Activated naive CD4-positive, alpha-beta T cell treated with anti-CD3 and anti-CD28 coated beads for 36 hours (primary cell): ENCODE results near the gene THSD4. TPM values are rescaled to one million over a fixed set of nuclear protein-coding genes. Genes with fewer than 3 reads are reported as not detected.
A peak's percentile ranks its signal among the peaks of the same experiment; 100 is the strongest.

Source experiments
- CTCF ChIA-PET: fragments of 350-600 bp; sonication (Branson Sonifier 250); formaldehyde crosslinking; loops from one replicate; lab custom pipeline; 2021; ENCODE audit warnings: antibody characterized with exemption; lab: Charles Lee
- DNase-seq: peaks from one replicate; pipeline ENCODE4 v3.0.0-alpha.2; 2020
- H3K27ac Mint-ChIP-seq: one replicate; pipeline ENCODE4 v1.8.0; 2021; ENCODE audit warnings: mild to moderate bottlenecking, mixed read lengths
- H3K27me3 Mint-ChIP-seq: one replicate; pipeline ENCODE4 v1.8.0; 2021; ENCODE audit warnings: low read depth, mixed read lengths
- H3K36me3 Mint-ChIP-seq: one replicate; pipeline ENCODE4 v1.8.0; 2021; ENCODE audit warnings: low read depth, mixed read lengths
- H3K4me1 Mint-ChIP-seq: one replicate; pipeline ENCODE4 v1.8.0; 2021; ENCODE audit warnings: low read depth, mixed read lengths
- H3K4me3 Mint-ChIP-seq: one replicate; pipeline ENCODE4 v1.8.0; 2021; ENCODE audit warnings: mild to moderate bottlenecking, moderate library complexity, mixed read lengths
- H3K9me3 Mint-ChIP-seq: one replicate; pipeline ENCODE4 v1.8.0; 2021; ENCODE audit warnings: mixed read lengths
- intact Hi-C: fragments of 100-400 bp; cut with micrococcal nuclease; formaldehyde crosslinking; loops from one replicate; pipeline ENCODE4 v1.15.1; 2023
- total RNA-seq, 2 experiments: library from RNA; stranded (reverse); gene quantifications; one replicate each; pipeline ENCODE4 v1.2.3, GENCODE V29; 2021

The THSD4 gene
- total RNA-seq, 2 experiments from 2014 or later, result not detected

GRCh38 chr15:71517751-71518150, 402.5 kb downstream of the THSD4 start:
- Mint-ChIP-seq H3K9me3 (no peaks in the 10 kb centered on the region), H3K4me3 (no peak overlapping the region)

GRCh38 chr15:71518661-71519060, 403.4 kb downstream of the THSD4 start:
- CTCF ChIA-PET, result interaction anchor here (0.6 kb wide), 1 partner anchor 55 kb away, joined by 3 read pairs; no protein-coding TSS in a partner anchor
- Mint-ChIP-seq H3K4me1 (no peaks in the 10 kb centered on the region), H3K27ac (no peak overlapping the region)

More at GRCh38 chr15:71517751-71518150, 402.5 kb downstream of the THSD4 start:
- intact Hi-C loops, result no loop called here
- DNase-seq, result no peak
- CTCF ChIA-PET, result no interaction called here
- Mint-ChIP-seq H3K36me3 (no peaks in the 10 kb centered on the region), H3K27me3 (peaks cover 34% of the 10 kb centered on the region), H3K27ac (no peak overlapping the region), H3K4me1 (no peaks in the 10 kb centered on the region)

GRCh38 chr15:71526060-71526820, 411.0 kb downstream of the THSD4 start:
- no peak overlapping the region for H3K4me3 Mint-ChIP-seq
- H3K27me3 Mint-ChIP-seq, result peaks cover 32% of the 10 kb centered on the region

More at GRCh38 chr15:71518661-71519060, 403.4 kb downstream of the THSD4 start:
- no peak for DNase-seq
- Mint-ChIP-seq H3K36me3 (no peaks in the 10 kb centered on the region), H3K27me3 (peaks cover 28% of the 10 kb centered on the region), H3K9me3 (no peaks in the 10 kb centered on the region), H3K4me3 (no peak overlapping the region)
- intact Hi-C loops, result no loop called here

DNA sequence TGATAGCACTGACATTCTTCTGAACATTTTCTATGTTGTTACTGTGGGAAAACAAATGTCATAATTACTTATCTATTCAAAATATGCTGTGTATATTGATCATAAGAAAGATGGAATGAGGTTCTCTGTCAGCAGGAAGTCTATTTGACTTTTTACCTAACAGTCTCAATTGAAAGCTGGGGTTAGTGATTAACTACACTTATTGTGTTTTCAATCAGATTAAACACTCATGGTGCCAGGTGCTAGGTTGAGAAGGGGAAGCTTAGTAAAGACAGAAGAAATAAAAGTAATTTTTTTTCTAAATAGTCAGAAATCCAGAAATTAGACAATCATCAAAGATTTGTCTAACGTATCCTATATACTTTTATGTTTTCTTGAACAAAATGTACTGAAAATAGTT, 414.1 kb downstream of the THSD4 start:
- Mint-ChIP-seq H3K9me3 (peaks cover 5% of the 10 kb centered on the region), H3K4me3 (no peak overlapping the region), H3K4me1 (no peaks in the 10 kb centered on the region), H3K36me3 (no peaks in the 10 kb centered on the region), H3K27me3 (peaks cover 29% of the 10 kb centered on the region), H3K27ac (no peak overlapping the region)
- intact Hi-C loops, result no loop called here
- CTCF ChIA-PET, result interaction anchor here (1.0 kb wide), 1 partner anchor 84 kb away, joined by 3 read pairs; no protein-coding TSS in a partner anchor
- DNase-seq, result no peak

More at GRCh38 chr15:71526060-71526820, 411.0 kb downstream of the THSD4 start:
- H3K27ac Mint-ChIP-seq, result no peak overlapping the region
- H3K9me3 Mint-ChIP-seq, result no peaks in the 10 kb centered on the region
- H3K36me3 Mint-ChIP-seq, result no peaks in the 10 kb centered on the region
- no peak for DNase-seq
- no peaks in the 10 kb centered on the region for H3K4me1 Mint-ChIP-seq
- intact Hi-C loops, result no loop called here
- CTCF ChIA-PET, result interaction anchor here (0.6 kb wide), 1 partner anchor 45 kb away, joined by 3 read pairs; no protein-coding TSS in a partner anchor

DNA sequence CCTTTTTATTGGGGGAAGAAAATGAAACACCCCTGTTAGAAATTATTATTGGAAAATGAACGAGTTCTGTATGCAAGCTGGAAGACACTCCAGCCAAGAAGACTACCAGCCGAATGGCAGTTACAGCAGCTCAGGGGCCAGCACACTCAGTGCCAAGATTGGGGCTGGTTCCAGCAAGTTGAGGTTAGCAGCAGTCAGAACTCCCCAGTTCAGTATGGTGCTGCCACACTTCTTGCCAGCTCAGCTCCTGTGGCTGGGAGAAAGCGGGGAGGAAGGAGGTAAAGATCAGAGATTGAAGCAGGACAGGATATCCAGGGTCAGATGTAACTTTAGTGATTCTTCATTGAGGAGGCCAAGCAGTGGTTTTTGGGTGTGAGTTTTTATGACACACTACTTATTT, 414.8 kb downstream of the THSD4 start:
- Mint-ChIP-seq H3K27me3 (peaks cover 27% of the 10 kb centered on the region), H3K27ac (no peak overlapping the region), H3K4me1 (no peaks in the 10 kb centered on the region), H3K9me3 (peaks cover 5% of the 10 kb centered on the region), H3K4me3 (no peak overlapping the region), H3K36me3 (no peaks in the 10 kb centered on the region)
- CTCF ChIA-PET, result no interaction called here
- intact Hi-C loops, result loop anchor here (10.0 kb wide), 1 partner anchor 205 kb away; no protein-coding TSS in a partner anchor
- DNase-seq, result no peak

DNA sequence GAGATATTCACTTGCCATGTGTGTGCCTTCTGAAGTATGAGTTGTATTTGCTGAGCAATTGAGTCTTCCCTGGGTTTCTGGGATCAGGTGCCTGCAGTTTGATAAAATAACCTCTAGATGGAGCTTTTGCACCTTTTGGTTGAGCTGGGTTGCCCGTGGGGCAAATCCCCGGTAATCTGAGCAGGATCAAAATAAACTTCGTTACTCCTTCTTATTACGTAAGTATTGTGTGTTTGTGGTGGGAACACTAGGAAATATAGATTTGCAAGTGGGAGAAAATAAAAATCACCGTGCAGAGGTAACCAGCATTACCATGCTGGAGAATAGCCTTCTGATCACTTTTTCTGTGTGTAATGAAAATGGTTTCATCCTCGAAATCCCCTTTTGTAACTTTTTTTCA, 417.7 kb downstream of the THSD4 start:
- Mint-ChIP-seq H3K27ac (no peak overlapping the region), H3K36me3 (no peaks in the 10 kb centered on the region), H3K4me1 (no peaks in the 10 kb centered on the region), H3K9me3 (peaks cover 5% of the 10 kb centered on the region), H3K4me3 (no peak overlapping the region), H3K27me3 (peaks cover 19% of the 10 kb centered on the region)
- DNase-seq, result peak; percentile 7
- intact Hi-C loops, result loop anchor here (10.0 kb wide), 1 partner anchor 202 kb away; no protein-coding TSS in a partner anchor
- CTCF ChIA-PET, result interaction anchor here (0.8 kb wide), 1 partner anchor 13 kb away, joined by 3 read pairs; no protein-coding TSS in a partner anchor

GRCh38 chr15:71538181-71538580, 422.9 kb downstream of the THSD4 start:
- H3K4me3 Mint-ChIP-seq, result no peak overlapping the region
- CTCF ChIA-PET, result no interaction called here
- no peak for DNase-seq
- H3K9me3 Mint-ChIP-seq, result peaks cover 2% of the 10 kb centered on the region
- no peak overlapping the region for H3K27ac Mint-ChIP-seq
- no peaks in the 10 kb centered on the region for H3K36me3 Mint-ChIP-seq
- no peaks in the 10 kb centered on the region for H3K4me1 Mint-ChIP-seq
- intact Hi-C loops, result loop anchor here (10.0 kb wide), 1 partner anchor 197 kb away; no protein-coding TSS in a partner anchor
- peaks cover 6% of the 10 kb centered on the region for H3K27me3 Mint-ChIP-seq

GRCh38 chr15:71541746-71542145, 426.5 kb downstream of the THSD4 start:
- Mint-ChIP-seq H3K4me1 (no peaks in the 10 kb centered on the region), H3K27ac (no peak overlapping the region), H3K27me3 (peaks cover 6% of the 10 kb centered on the region), H3K9me3 (no peaks in the 10 kb centered on the region), H3K4me3 (no peak overlapping the region), H3K36me3 (no peaks in the 10 kb centered on the region)
- CTCF ChIA-PET, result no interaction called here
- no peak for DNase-seq
- intact Hi-C loops, result no loop called here

DNA sequence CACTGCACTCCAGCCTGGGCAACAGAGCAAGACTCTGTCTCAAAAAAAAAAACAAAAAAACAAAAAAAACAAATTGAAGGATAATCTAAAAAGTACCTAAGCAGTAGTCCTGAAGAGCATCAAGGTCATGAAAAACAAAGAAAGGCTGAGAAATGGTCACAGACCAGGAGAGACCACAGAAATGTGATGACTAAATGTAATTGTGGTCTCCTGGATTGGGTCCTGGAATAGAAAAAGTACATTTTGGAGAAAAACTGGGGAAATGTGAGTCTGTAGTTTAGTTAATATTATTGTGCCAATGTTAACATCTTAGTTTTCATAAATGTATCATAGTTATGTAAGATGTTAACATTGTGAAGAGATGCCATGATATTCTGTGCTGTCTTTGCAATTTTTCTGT, 427.6 kb downstream of the THSD4 start:
- H3K27ac Mint-ChIP-seq, result no peak overlapping the region
- intact Hi-C loops, result no loop called here
- CTCF ChIA-PET, result no interaction called here
- peaks cover 6% of the 10 kb centered on the region for H3K27me3 Mint-ChIP-seq
- H3K4me3 Mint-ChIP-seq, result no peak overlapping the region
- H3K4me1 Mint-ChIP-seq, result no peaks in the 10 kb centered on the region
- no peak for DNase-seq
- H3K9me3 Mint-ChIP-seq, result no peaks in the 10 kb centered on the region
- H3K36me3 Mint-ChIP-seq, result no peaks in the 10 kb centered on the region

DNA sequence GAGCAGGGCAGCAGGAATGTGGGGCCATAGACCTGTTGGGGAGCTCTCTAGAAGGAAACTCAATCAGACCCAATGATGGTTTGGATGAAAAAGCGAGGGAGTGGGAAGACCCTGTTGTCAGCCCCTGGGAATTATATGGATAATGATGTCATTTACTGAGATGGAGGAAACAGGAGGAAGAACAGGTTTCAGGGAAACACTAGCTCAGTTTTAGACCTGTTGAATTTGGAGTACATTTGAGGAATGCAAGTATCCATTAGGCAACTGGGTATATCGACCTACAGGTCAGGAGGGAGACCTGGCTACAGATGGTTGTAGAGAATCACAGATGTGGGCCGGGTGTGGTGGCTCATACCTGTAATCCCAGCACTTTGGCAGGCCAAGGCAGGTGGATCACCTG, 428.1 kb downstream of the THSD4 start:
- no peak for DNase-seq
- intact Hi-C loops, result no loop called here
- CTCF ChIA-PET, result no interaction called here
- Mint-ChIP-seq H3K27me3 (peaks cover 8% of the 10 kb centered on the region), H3K4me3 (no peak overlapping the region), H3K27ac (no peak overlapping the region), H3K4me1 (no peaks in the 10 kb centered on the region), H3K9me3 (no peaks in the 10 kb centered on the region), H3K36me3 (no peaks in the 10 kb centered on the region)

DNA sequence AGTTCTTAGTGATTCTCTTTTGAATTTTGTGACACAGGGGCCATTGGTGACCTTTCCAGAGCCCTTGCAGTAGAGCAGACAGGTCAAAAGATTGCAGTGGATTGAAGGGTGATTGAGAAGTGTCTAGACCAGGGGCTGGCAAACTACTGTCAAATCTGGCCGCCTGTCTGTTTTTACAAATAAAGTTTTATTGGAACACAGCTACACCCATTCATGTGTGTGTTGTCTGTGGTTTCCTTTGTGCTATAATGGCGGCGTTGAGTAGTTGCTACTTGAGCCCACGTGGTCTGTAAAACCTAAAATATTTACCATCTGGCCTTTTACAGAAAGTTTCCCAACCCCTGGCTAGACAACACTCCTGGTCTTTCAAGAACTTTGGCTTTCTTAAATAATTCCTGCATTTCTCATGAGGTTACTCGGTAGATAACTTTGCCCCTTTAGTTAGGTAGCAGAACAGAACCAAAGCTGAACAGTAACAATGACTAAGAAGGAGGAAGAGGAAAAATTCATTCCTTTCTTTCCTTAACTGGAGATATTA, 430.0 kb downstream of the THSD4 start:
- H3K9me3 Mint-ChIP-seq, result no peaks in the 10 kb centered on the region
- H3K36me3 Mint-ChIP-seq, result no peaks in the 10 kb centered on the region
- no peaks in the 10 kb centered on the region for H3K4me1 Mint-ChIP-seq
- no peak for DNase-seq
- CTCF ChIA-PET, result interaction anchor here (0.7 kb wide), 1 partner anchor 185 kb away, joined by 3 read pairs; no protein-coding TSS in a partner anchor
- H3K4me3 Mint-ChIP-seq, result no peak overlapping the region
- no peak overlapping the region for H3K27ac Mint-ChIP-seq
- intact Hi-C loops, result no loop called here
- H3K27me3 Mint-ChIP-seq, result peaks cover 16% of the 10 kb centered on the region

- no peak for DNase-seq
- H3K9me3 Mint-ChIP-seq, result no peaks in the 10 kb centered on the region
- peaks cover 16% of the 10 kb centered on the region for H3K27me3 Mint-ChIP-seq
- H3K36me3 Mint-ChIP-seq, result no peaks in the 10 kb centered on the region
- intact Hi-C loops, result no loop called here
- H3K27ac Mint-ChIP-seq, result no peak overlapping the region
- no peak overlapping the region for H3K4me3 Mint-ChIP-seq
- no peaks in the 10 kb centered on the region for H3K4me1 Mint-ChIP-seq
- CTCF ChIA-PET, result no interaction called here
These were observed 430.7 kb downstream of the THSD4 start for GRCh38 chr15:71545923-71546322.
